ENCODE measurements around the gene GBGT1.

Gene GBGT1

GRCh38 chr9:133126697-133127339, 36.9 kb downstream of the GBGT1 start:
- TF ChIP-seq REST (IDR thresholded peaks at IDR 0.05; ENCODE audit: insufficient read depth in 1 of 2, low read depth in 2 of 2, low read length in 2 of 2) (no peak), POLR2AphosphoS5 (IDR thresholded peaks at IDR 0.05; ENCODE audit: low read depth, low read length) (no peak), FOXP2 (optimal IDR thresholded peaks at IDR 0.05; ENCODE audit: borderline replicate concordance, extremely low read depth, extremely low read length, insufficient read depth) (no peak), SIN3A (IDR thresholded peaks at IDR 0.05; ENCODE audit: borderline replicate concordance, insufficient read depth, low read length) (no peak)

GRCh38 chr9:133125941-133126696, 37.6 kb downstream of the GBGT1 start:
- TF ChIP-seq SIN3A (IDR thresholded peaks at IDR 0.05; ENCODE audit: borderline replicate concordance, insufficient read depth, low read length) (peak; percentile 85; the same call in 1 of the 2 replicates), REST (IDR thresholded peaks at IDR 0.05; ENCODE audit: insufficient read depth in 1 of 2, low read depth in 2 of 2, low read length in 2 of 2) (no peak)

GRCh38 chr9:133124907-133125275, 38.8 kb downstream of the GBGT1 start:
- TF ChIP-seq FOXP2 (optimal IDR thresholded peaks at IDR 0.05; ENCODE audit: borderline replicate concordance, extremely low read depth, extremely low read length, insufficient read depth) (no peak), TAF1 (IDR thresholded peaks at IDR 0.05; ENCODE audit: borderline replicate concordance, insufficient read depth, low read length) (no peak), POLR2AphosphoS5 (IDR thresholded peaks at IDR 0.05; ENCODE audit: low read depth, low read length) (no peak), SIN3A (IDR thresholded peaks at IDR 0.05; ENCODE audit: borderline replicate concordance, insufficient read depth, low read length) (no peak), REST (IDR thresholded peaks at IDR 0.05; ENCODE audit: insufficient read depth in 1 of 2, low read depth in 2 of 2, low read length in 2 of 2) (no peak)

- TF ChIP-seq FOXP2 (optimal IDR thresholded peaks at IDR 0.05; ENCODE audit: borderline replicate concordance, extremely low read depth, extremely low read length, insufficient read depth): no peak
- TF ChIP-seq SIN3A (IDR thresholded peaks at IDR 0.05; ENCODE audit: borderline replicate concordance, insufficient read depth, low read length): no peak
- no peak for TF ChIP-seq TAF1 (IDR thresholded peaks at IDR 0.05; ENCODE audit: borderline replicate concordance, insufficient read depth, low read length)
- no peak for TF ChIP-seq REST (IDR thresholded peaks at IDR 0.05; ENCODE audit: insufficient read depth in 1 of 2, low read depth in 2 of 2, low read length in 2 of 2)
These were observed 39.4 kb downstream of the GBGT1 start for GRCh38 chr9:133124123-133124906.
